Tibial nerve (tissue), 3 donors: Measurements from ENCODE around the gene SAPCD2.

Source experiments
- CTCF ChIP-seq, 5 experiments: fragments of 200-600 bp in 3 of 5; fragments of 450-650 bp in 2 of 5; sonication (generic) in 3 of 5; IDR thresholded peaks; one replicate each; pipeline ENCODE4 v1.5.1; 2016 to 2019; ENCODE audit warnings: antibody characterized with exemption in 5 of 5, mild to moderate bottlenecking in 3 of 5, moderate library complexity in 2 of 5
- POLR2A ChIP-seq, 2 donors: fragments of 450-650 bp; IDR thresholded peaks; one replicate each; pipeline ENCODE4 v1.6.1; 2017; ENCODE audit warnings: antibody characterized with exemption in 2 of 2, mild to moderate bottlenecking in 2 of 2, moderate library complexity in 2 of 2

GRCh38 chr9:137015976-137016375 lies 54.4 kb downstream of the SAPCD2 start:
- TF ChIP-seq CTCF (IDR thresholded peaks at IDR 0.05) (no peak), POLR2A (IDR thresholded peaks at IDR 0.05) (no peak)
